Measurements from ENCODE around the gene IL10.
"Not testable (repeated sequence)": the region's sequence is repeated elsewhere in the genome, so short reads cannot be mapped to it uniquely, and the experiment has no call there.

IL10 gene

GRCh38 chr1:206792939-206793607, 20.8 kb upstream of the IL10 start:
- no peak for DNase-seq

- no peak for DNase-seq
Measured at GRCh38 chr1:206790502-206791250, 18.4 kb upstream of the IL10 start.

GRCh38 chr1:206788487-206789050, 16.3 kb upstream of the IL10 start:
- DNase-seq: no peak

- DNase-seq: no peak
Measured at GRCh38 chr1:206787891-206788290, 15.6 kb upstream of the IL10 start.

GRCh38 chr1:206786212-206786886, 14.1 kb upstream of the IL10 start:
- no peak for DNase-seq

- no peak for DNase-seq
Measured at GRCh38 chr1:206785182-206785765, 13.0 kb upstream of the IL10 start.

- no peak for DNase-seq
Measured at GRCh38 chr1:206784471-206784903, 12.2 kb upstream of the IL10 start.

GRCh38 chr1:206783506-206783905, 11.2 kb upstream of the IL10 start:
- DNase-seq: no peak

GRCh38 chr1:206782448-206782847, 10.2 kb upstream of the IL10 start:
- no peak for DNase-seq

- DNase-seq: no peak
Measured at GRCh38 chr1:206779638-206780037, 7.3 kb upstream of the IL10 start.

GRCh38 chr1:206778911-206779310, 6.6 kb upstream of the IL10 start:
- not testable (repeated sequence) for DNase-seq

- no peak for DNase-seq
Measured at GRCh38 chr1:206778031-206778430, 5.7 kb upstream of the IL10 start.

GRCh38 chr1:206776229-206776628, 3.9 kb upstream of the IL10 start:
- DNase-seq: no peak

GRCh38 chr1:206774093-206774492, 1.8 kb upstream of the IL10 start:
- no peak for DNase-seq

- no peak for DNase-seq
Measured at GRCh38 chr1:206771338-206771692, 979 bp downstream of the IL10 start.

GRCh38 chr1:206770531-206771337, 1.6 kb downstream of the IL10 start, which contains the start of gene IL19:
Gene IL19, plus strand, starts transcription at chr1:206770773. Its CDS starts 65,890 bp downstream, at chr1:206836663.
- no peak for DNase-seq

GRCh38 chr1:206769304-206769731, 3.0 kb downstream of the IL10 start:
- no peak for DNase-seq

- no peak for DNase-seq
Measured at GRCh38 chr1:206768472-206769303, 3.6 kb downstream of the IL10 start.

- DNase-seq: no peak
Measured at GRCh38 chr1:206766251-206766856, 5.9 kb downstream of the IL10 start.

GRCh38 chr1:206765771-206766170, 6.5 kb downstream of the IL10 start:
- DNase-seq: not testable (repeated sequence)

Measured in NCI-H446 (cell line).